ENCODE data around the gene ZSCAN25.

Gene ZSCAN25

DNA sequence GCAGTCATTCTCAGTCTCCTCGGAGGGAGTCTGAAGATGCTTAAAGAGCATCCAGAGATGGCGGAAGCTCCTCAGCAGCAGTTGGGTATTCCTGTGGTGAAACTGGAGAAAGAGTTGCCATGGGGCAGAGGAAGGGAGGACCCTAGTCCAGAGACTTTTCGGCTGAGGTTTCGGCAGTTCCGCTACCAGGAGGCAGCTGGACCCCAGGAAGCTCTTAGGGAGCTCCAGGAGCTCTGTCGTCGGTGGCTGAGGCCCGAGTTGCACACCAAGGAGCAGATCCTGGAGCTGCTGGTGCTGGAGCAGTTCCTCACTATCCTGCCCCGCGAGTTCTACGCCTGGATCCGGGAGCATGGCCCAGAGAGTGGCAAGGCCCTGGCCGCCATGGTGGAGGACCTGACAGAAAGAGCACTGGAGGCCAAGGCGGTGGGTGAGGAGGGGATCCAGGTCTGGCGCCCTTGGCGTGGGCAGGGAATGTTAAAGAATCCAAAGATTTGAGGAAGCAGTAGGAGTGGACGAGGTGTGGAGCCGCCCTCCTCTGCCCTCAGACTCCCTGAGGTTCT, 2.9 kb downstream of the ZSCAN25 start:
- 96% methylated on average over 18 of the region's 18 CpGs for whole genome bisulfite sequencing
- no peak overlapping the region for H3K27ac ChIP-seq (ENCODE audit: low read depth, low read length)
- no peaks in the 10 kb centered on the region for H3K27me3 ChIP-seq (ENCODE audit: insufficient read depth, low read length)
- no peak overlapping the region for H3K4me3 ChIP-seq (ENCODE audit: low read length)
- H3K36me3 ChIP-seq (ENCODE audit: insufficient read depth, low read length) = peaks cover 65% of the 10 kb centered on the region
- H3K4me1 ChIP-seq (ENCODE audit: insufficient read depth, low read length) = peaks cover 13% of the 10 kb centered on the region; the same call in 1 of the 2 replicates
- no peaks in the 10 kb centered on the region for H3K9me3 ChIP-seq (ENCODE audit: insufficient read depth, low read depth, low read length)
- no peak overlapping the region for H3K9ac ChIP-seq (ENCODE audit: low read depth, low read length)

DNA sequence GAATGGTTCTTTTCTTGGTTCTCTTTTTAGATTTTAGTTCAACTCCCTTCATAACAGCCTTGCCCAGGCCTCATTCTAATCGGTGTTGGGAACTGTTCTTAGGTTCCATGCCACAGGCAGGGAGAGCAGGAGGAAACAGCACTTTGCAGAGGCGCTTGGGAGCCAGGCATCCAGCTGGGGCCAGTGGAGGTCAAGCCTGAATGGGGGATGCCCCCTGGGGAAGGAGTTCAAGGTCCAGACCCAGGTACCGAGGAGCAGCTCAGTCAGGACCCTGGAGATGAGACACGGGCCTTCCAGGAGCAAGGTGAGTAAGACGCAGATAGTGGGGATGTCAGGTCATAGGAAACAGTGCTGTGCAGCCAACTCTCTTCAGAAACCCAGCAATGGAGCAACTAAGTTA, 4.5 kb downstream of the ZSCAN25 start:
- Histone ChIP-seq H3K4me3 (ENCODE audit: low read length) (no peak overlapping the region), H3K27ac (ENCODE audit: low read depth, low read length) (no peak overlapping the region), H3K9me3 (ENCODE audit: insufficient read depth, low read depth, low read length) (no peaks in the 10 kb centered on the region), H3K36me3 (ENCODE audit: insufficient read depth, low read length) (peaks cover 82% of the 10 kb centered on the region), H3K27me3 (ENCODE audit: insufficient read depth, low read length) (no peaks in the 10 kb centered on the region), H3K9ac (ENCODE audit: low read depth, low read length) (no peak overlapping the region), H3K4me1 (ENCODE audit: insufficient read depth, low read length) (peaks cover 11% of the 10 kb centered on the region; the same call in 1 of the 2 replicates)
- WGBS = 94% methylated on average over 5 of the region's 5 CpGs

DNA sequence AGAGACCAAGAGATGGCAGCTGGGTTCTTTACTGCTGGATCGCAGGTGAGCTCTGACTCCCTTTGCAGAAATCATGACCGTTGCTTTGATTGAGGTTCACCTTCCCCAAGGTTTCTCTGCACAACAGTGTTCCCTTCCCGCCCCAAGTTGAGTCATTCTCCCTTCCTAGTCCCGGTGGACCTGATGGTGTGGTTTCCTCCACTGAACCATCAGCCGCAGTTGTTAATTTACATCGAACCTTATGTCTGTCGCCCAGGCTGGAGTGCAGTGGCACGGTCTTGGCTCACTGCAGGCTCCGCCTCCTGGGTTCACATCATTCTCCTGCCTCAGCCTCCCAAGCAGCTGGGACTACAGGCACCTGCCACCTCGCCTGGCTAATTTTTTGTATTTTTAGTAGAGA, 5.8 kb downstream of the ZSCAN25 start:
- Histone ChIP-seq H3K27me3 (ENCODE audit: insufficient read depth, low read length) (no peaks in the 10 kb centered on the region), H3K36me3 (ENCODE audit: insufficient read depth, low read length) (peaks cover 95% of the 10 kb centered on the region), H3K9ac (ENCODE audit: low read depth, low read length) (no peak overlapping the region), H3K27ac (ENCODE audit: low read depth, low read length) (no peak overlapping the region), H3K4me3 (ENCODE audit: low read length) (no peak overlapping the region), H3K9me3 (ENCODE audit: insufficient read depth, low read depth, low read length) (no peaks in the 10 kb centered on the region), H3K4me1 (ENCODE audit: insufficient read depth, low read length) (peaks cover 8% of the 10 kb centered on the region; the same call in 1 of the 2 replicates)
- 95% methylated on average over 10 of the region's 10 CpGs for WGBS

- Histone ChIP-seq H3K9ac (ENCODE audit: low read depth, low read length) (no peak overlapping the region), H3K4me1 (ENCODE audit: insufficient read depth, low read length) (peaks cover 6% of the 10 kb centered on the region; the same call in 1 of the 2 replicates), H3K4me3 (ENCODE audit: low read length) (no peak overlapping the region), H3K27me3 (ENCODE audit: insufficient read depth, low read length) (no peaks in the 10 kb centered on the region), H3K27ac (ENCODE audit: low read depth, low read length) (no peak overlapping the region), H3K9me3 (ENCODE audit: insufficient read depth, low read depth, low read length) (no peaks in the 10 kb centered on the region), H3K36me3 (ENCODE audit: insufficient read depth, low read length) (peaks cover 99% of the 10 kb centered on the region)
- 94% methylated on average over 7 of the region's 7 CpGs for WGBS
These were observed 6.4 kb downstream of the ZSCAN25 start for GRCh38 chr7:99623091-99623693.

DNA sequence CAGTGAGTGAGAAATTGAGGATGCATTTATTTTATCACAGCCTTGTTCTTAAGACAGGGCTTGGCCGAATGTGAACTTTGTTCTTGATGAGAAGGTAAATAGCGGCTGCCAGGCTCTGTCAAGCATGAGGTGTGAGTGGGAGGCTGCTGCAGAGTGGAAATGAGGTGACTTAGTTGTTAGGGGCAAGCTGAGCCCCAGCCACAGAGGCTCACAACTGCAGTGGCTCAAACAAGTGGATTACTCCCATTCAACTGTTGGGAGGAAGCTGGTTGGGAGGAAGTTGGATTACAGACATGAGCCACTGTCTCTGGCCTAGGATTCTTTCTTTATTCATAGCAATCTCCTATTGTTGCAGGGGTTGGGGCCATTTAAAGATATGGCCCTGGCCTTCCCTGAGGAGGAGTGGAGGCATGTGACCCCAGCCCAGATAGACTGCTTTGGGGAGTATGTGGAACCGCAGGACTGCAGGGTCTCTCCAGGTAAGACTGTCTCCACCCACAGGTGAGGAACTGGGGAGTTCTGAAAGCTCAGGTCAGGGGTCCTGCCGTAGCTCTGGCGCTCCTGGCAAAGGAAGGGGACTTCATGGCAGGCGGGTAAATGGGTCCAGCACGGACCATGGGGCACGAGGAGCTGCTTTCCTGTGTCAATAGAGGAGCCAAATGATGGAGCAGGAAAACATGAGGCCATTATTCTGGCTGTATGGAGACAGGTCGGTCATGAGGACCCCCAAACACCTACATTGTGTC, 7.1 kb downstream of the ZSCAN25 start:
- Histone ChIP-seq H3K27ac (ENCODE audit: low read depth, low read length) (no peak overlapping the region), H3K27me3 (ENCODE audit: insufficient read depth, low read length) (no peaks in the 10 kb centered on the region), H3K9ac (ENCODE audit: low read depth, low read length) (no peak overlapping the region), H3K4me1 (ENCODE audit: insufficient read depth, low read length) (peaks cover 8% of the 10 kb centered on the region; the same call in 1 of the 2 replicates), H3K9me3 (ENCODE audit: insufficient read depth, low read depth, low read length) (no peaks in the 10 kb centered on the region), H3K36me3 (ENCODE audit: insufficient read depth, low read length) (peaks cover 98% of the 10 kb centered on the region), H3K4me3 (ENCODE audit: low read length) (no peak overlapping the region)
- WGBS = 96% methylated on average over 9 of the region's 9 CpGs

DNA sequence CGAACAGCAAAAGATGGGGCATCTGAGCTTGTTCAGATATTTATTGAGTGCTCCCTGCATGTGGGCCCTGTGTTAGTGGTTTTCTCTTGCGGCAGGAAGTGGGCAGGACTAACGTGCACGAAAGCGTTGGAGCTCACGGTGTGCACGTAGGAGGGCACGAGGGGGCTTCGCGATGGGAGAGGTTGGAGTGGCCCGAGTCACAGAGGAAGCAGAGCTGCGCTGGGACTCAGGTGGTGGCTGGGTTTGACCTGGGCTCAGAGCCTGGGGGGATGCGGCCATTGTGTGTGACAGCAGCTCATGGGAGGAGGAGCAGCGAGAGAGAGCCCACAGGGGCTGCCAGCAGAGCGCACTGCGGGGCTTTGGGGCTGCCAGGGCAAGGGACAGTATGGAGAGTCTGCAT, 7.7 kb downstream of the ZSCAN25 start:
- Histone ChIP-seq H3K36me3 (ENCODE audit: insufficient read depth, low read length) (peaks cover 98% of the 10 kb centered on the region), H3K4me3 (ENCODE audit: low read length) (no peak overlapping the region), H3K27ac (ENCODE audit: low read depth, low read length) (no peak overlapping the region), H3K4me1 (ENCODE audit: insufficient read depth, low read length) (peaks cover 12% of the 10 kb centered on the region; the same call in 1 of the 2 replicates), H3K27me3 (ENCODE audit: insufficient read depth, low read length) (no peaks in the 10 kb centered on the region), H3K9me3 (ENCODE audit: insufficient read depth, low read depth, low read length) (no peaks in the 10 kb centered on the region), H3K9ac (ENCODE audit: low read depth, low read length) (no peak overlapping the region)
- WGBS = 95% methylated on average over 16 of the region's 16 CpGs

DNA sequence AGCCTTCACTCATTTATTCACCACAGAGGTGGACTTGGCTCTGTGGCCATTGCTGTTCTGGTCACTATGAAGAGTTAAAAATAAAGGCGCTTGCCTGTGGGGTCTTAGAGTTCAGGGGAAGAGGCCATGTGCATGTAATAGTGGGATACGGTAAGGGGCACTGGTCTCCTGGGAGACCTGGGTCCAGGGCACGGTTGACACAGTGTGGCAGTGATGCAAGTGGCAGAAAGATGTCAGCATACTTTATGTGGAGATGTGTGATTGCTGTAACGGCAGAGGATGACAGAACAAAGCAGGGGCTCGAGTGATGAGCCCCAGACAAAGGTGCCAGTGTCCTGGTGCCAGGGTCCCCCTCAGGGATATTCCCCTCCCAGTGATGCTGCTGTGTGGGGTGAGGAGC, 8.6 kb downstream of the ZSCAN25 start:
- no peak overlapping the region for H3K4me3 ChIP-seq (ENCODE audit: low read length)
- peaks cover 98% of the 10 kb centered on the region for H3K36me3 ChIP-seq (ENCODE audit: insufficient read depth, low read length)
- H3K4me1 ChIP-seq (ENCODE audit: insufficient read depth, low read length) = peaks cover 12% of the 10 kb centered on the region; the same call in 1 of the 2 replicates
- no peaks in the 10 kb centered on the region for H3K27me3 ChIP-seq (ENCODE audit: insufficient read depth, low read length)
- H3K27ac ChIP-seq (ENCODE audit: low read depth, low read length) = no peak overlapping the region
- H3K9me3 ChIP-seq (ENCODE audit: insufficient read depth, low read depth, low read length) = no peaks in the 10 kb centered on the region
- H3K9ac ChIP-seq (ENCODE audit: low read depth, low read length) = no peak overlapping the region
- 94% methylated on average over 5 of the region's 5 CpGs for WGBS

- H3K27me3 ChIP-seq (ENCODE audit: insufficient read depth, low read length) = no peaks in the 10 kb centered on the region
- H3K4me1 ChIP-seq (ENCODE audit: insufficient read depth, low read length) = peaks cover 19% of the 10 kb centered on the region; the same call in 1 of the 2 replicates
- H3K36me3 ChIP-seq (ENCODE audit: insufficient read depth, low read length) = peaks cover 98% of the 10 kb centered on the region
- H3K4me3 ChIP-seq (ENCODE audit: low read length) = no peak overlapping the region
- H3K27ac ChIP-seq (ENCODE audit: low read depth, low read length) = no peak overlapping the region
- no peak overlapping the region for H3K9ac ChIP-seq (ENCODE audit: low read depth, low read length)
- no peaks in the 10 kb centered on the region for H3K9me3 ChIP-seq (ENCODE audit: insufficient read depth, low read depth, low read length)
- 96% methylated on average over 4 of the region's 4 CpGs for WGBS
These were observed 9.2 kb downstream of the ZSCAN25 start for GRCh38 chr7:99625961-99626360.

DNA sequence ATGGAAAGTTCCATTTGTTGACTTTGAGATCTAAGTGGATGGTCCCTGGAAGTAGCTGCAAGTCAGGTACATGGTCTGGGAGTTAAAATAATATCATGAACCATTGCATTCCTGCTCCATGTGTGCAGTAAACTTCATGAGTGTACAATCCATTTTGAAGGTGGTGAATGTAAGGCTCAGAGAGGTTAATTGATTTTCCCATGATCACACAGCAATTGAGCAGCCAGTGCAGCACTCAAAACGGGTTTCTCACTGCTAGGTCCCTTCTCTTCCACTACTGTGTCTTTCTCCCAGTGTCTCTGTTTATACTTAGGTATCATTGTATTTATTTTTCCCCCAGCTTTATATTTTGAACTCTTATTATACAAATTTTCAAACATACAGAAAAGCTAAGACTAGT, 9.9 kb downstream of the ZSCAN25 start:
- Histone ChIP-seq H3K27me3 (ENCODE audit: insufficient read depth, low read length) (no peaks in the 10 kb centered on the region), H3K36me3 (ENCODE audit: insufficient read depth, low read length) (peaks cover 96% of the 10 kb centered on the region), H3K4me3 (ENCODE audit: low read length) (no peak overlapping the region), H3K27ac (ENCODE audit: low read depth, low read length) (no peak overlapping the region), H3K4me1 (ENCODE audit: insufficient read depth, low read length) (peaks cover 25% of the 10 kb centered on the region), H3K9me3 (ENCODE audit: insufficient read depth, low read depth, low read length) (no peaks in the 10 kb centered on the region), H3K9ac (ENCODE audit: low read depth, low read length) (no peak overlapping the region)
- 93% methylated on average over 1 of the region's 1 CpG for WGBS

DNA sequence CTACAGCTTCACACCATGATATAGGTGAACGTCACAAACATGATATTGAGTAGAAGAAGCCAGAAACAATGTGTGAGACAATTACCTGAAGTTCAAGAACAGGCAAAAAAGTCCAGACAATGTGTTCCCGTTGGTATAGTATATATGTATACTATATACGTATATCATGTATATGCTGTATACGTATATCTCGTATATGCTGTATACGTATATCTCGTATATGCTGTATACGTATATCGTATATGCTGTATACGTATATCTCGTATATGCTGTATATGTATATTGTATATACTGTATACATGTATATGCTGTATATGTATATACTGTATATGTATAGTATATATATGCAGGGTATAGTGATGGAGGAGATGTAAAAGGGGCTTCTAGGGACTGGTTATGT, 10.8 kb downstream of the ZSCAN25 start:
- Histone ChIP-seq H3K27ac (ENCODE audit: low read depth, low read length) (no peak overlapping the region), H3K9me3 (ENCODE audit: insufficient read depth, low read depth, low read length) (no peaks in the 10 kb centered on the region), H3K4me1 (ENCODE audit: insufficient read depth, low read length) (peaks cover 25% of the 10 kb centered on the region), H3K27me3 (ENCODE audit: insufficient read depth, low read length) (no peaks in the 10 kb centered on the region), H3K4me3 (ENCODE audit: low read length) (no peak overlapping the region), H3K36me3 (ENCODE audit: insufficient read depth, low read length) (peaks cover 90% of the 10 kb centered on the region), H3K9ac (ENCODE audit: low read depth, low read length) (no peak overlapping the region)
- WGBS = 97% methylated on average over 11 of the region's 11 CpGs

Measured in HUES64 (cell line).